Neural progenitor cell (in vitro differentiated cells): ENCODE data around the gene CYP4F2.

Source experiments
- CTCF ChIP-seq: fragments of 200-600 bp; sonication (generic); IDR thresholded peaks from 2 replicates; pipeline ENCODE4 v1.5.1; 2017; ENCODE audit warnings: antibody characterized with exemption, mild to moderate bottlenecking
- EZH2 ChIP-seq: fragments of 200-600 bp; sonication (generic); IDR thresholded peaks from 2 replicates; pipeline ENCODE4 v1.6.1; 2017; ENCODE audit warnings: antibody characterized with exemption, mild to moderate bottlenecking, moderate library complexity

- TF ChIP-seq CTCF (no peak), EZH2 (no peak)
Measured at GRCh38 chr19:15871570-15871969, 26.3 kb downstream of the CYP4F2 start.
